NCI-H1436 (cell line): ENCODE data around the gene P2RY14.

Experiments used
- DNase-seq: peaks from one replicate; lab custom pipeline; 2025; lab: John Stamatoyannopoulos, UW

P2RY14 gene

DNA sequence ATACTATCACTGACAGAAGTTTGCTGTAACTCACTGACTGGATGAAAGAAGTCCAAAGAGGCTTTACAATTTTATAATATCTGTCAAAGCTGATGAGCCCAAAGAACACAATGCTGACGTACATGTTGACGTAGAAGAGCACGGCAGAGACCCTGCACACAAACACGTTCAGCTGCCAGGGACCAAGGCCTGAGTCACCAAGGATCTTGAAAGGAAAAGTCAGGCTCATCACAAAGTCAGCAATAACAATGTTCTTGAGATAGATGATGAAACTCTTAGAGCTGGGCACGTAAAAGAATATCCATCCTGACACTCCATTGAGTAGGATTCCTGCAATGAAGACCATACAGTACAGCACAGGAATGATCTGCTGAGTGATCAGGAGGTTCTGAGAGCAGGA, 64.5 kb downstream of the P2RY14 start:
- no peak for DNase-seq

DNA sequence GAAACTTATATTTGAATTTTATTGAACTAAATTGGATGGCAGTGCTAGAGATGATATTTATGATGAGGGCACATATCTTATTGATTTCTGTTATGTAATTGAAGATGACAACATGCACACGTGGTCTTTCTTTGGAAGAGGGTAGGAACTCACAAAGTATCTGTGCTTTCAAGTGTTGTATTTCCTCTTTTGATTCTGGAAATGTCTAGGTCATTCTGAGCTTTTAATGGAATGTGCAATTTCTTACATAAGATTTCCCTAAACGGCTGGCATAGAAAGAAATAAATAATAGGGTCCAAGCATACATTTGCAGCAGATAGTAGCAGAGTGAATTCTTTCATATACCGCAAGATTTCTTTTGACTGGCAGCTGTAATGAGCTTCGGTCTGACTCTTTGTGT, 65.2 kb downstream of the P2RY14 start:
- no peak for DNase-seq

DNA sequence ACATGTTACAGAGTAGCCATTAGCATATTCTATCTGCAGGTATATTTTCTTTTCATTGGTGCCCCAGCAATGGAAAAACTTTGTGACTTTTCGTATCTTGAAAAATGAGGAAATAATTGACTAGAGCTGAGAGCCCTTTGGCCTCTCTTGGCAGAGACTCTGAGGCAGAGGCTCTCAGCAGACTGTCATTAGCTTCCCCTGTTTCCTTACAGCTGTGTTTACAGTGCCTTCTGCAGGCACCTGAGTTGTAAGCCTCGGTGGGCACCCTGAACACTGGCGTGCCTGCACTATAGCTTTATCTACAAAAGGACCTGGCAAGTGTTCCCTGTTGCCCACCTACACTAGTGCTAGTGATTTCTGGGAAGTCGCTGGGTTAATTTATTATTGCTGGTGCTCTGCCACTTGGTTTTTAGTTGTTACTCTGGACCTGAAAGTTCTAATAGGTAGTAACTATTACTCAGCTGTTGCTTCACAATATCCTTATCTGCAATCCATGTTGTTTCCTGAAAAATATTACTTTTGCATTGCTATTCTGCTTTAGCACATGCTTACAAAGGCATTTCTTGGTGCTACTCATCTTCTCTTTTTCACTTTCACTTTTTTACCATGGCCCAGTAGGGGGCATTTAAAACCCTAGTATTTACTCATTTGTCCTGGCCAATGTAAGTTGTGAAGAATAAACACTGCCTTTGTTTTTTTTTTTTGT, 67.5 kb downstream of the P2RY14 start:
- DNase-seq, result no peak

DNA sequence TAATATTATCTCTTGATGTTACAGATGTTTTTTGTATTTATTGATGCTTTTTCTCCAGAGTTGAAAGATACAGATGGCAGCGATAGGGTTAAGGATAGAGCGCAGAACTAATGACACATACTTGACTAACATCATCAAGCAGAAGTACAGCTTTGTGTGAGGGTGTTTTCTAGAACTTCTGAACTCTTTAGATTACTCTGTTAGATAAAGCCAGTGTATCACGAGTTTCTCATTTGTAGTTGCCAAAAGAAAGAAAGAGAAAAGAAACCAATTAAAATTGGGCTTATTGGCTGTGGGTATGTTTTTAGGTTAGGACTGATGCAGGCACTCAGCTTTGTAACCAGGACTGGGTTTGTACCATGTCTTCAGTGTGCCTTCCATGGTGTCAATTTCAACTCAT, 68.7 kb downstream of the P2RY14 start:
- DNase-seq, result no peak

- no peak for DNase-seq
Measured at GRCh38 chr3:151206201-151206600, 72.1 kb downstream of the P2RY14 start.

DNA sequence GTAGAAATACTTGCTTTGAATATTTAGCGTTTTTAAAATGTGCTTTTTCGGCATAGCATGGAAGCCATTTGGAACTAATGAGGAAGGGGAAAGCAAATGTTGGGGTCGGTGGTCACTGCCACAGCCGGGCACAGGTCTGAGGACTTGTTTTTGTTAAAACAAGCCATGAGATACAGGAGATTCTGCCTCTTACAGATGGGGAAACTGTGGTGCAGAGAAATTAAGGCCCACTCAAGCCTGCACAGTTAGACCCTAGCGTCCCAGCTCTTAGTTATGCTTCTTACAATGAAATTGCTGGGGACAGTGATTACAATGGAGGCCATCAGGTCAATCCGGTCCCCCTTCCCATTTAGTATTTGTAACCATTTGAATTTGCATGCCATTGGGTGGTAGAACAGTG, 72.9 kb downstream of the P2RY14 start:
- DNase-seq, result no peak

DNA sequence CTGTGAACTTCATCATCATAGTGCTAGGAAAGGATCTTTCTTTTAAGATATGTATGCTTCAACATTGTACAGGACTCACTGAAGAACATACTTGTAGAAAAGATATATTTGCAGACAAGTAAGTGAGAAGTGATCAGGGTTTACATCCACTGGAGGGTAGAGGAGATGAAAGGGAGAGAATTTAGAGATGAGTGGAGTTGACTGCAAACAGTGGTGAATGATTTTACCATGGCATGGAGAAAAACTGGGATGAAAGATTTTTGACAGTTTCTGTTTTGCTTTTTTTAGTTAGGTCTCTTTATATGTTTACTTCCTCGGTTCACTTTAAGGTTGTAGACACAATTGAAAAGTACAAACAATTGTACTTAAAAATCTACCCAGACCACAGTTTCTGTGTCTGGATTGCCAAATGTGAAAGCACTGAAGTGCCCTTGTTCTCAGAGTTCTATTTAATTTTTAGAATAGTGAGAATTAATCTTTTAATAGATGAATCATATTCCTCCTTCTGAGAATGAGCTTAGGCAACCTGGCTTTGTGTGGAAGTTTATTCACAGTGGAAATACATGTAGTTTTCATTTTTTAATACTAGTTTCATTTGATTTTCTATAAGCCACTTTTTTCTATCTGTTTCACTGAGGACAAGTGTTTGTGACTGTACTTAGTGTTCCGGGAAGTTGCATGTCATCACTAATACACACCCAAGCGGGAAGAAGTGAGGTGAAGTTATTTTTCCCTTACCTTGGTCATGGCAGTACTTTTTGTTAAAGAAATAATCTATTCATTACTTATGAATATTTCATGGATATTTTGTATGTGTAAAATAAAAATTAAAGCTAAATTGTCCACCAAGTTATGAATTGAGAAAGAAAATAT, 73.6 kb downstream of the P2RY14 start:
- DNase-seq, result no peak

DNA sequence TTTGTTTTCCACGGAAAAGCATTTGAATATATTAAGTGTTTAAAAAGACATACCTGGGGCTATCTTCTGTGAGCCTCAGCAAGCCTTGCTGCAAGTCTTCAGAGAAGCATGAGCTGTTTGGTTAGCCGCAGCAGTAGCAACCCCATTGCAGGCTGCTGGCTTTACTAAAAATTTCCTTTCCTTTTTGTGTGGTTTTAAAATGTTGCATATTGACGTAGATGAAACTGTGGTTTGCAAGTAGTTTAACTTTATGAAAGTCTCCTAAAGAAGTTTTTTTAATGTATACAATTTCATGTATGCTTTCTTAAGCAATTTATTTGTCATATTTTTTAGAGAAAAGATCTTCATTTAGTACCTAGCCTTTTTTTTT, 75.3 kb downstream of the P2RY14 start, which contains the start of gene GPR171:
Gene GPR171 (minus strand): TSS at position 166 of the 370 bp plus-strand sequence. CDS start 3,830 bp downstream, outside the sequence.
- no peak for DNase-seq

GRCh38 chr3:151201051-151201730, 77.2 kb downstream of the P2RY14 start:
- no peak for DNase-seq

- no peak for DNase-seq
Measured at GRCh38 chr3:151200586-151200985, 77.8 kb downstream of the P2RY14 start.

GRCh38 chr3:151199554-151200438, 78.5 kb downstream of the P2RY14 start:
- DNase-seq, result no peak

DNA sequence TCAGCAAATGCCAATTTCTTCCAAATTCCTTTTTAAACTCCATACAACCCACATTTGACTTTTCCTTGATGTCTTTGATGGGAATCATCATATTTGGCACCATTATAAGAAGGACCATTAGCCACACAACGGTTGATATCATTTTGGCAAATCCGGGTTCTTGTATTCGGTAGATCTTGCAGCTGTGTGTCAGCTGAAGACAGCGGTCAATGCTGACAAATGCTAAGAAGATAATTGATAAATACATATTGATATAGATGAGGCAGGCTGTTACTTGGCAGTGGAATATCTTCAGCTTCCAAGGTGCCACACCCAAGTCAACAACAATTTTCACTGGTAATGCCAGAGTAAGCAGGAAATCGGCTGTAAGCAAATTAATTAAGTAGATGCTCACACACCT, 79.5 kb downstream of the P2RY14 start:
- no peak for DNase-seq

DNA sequence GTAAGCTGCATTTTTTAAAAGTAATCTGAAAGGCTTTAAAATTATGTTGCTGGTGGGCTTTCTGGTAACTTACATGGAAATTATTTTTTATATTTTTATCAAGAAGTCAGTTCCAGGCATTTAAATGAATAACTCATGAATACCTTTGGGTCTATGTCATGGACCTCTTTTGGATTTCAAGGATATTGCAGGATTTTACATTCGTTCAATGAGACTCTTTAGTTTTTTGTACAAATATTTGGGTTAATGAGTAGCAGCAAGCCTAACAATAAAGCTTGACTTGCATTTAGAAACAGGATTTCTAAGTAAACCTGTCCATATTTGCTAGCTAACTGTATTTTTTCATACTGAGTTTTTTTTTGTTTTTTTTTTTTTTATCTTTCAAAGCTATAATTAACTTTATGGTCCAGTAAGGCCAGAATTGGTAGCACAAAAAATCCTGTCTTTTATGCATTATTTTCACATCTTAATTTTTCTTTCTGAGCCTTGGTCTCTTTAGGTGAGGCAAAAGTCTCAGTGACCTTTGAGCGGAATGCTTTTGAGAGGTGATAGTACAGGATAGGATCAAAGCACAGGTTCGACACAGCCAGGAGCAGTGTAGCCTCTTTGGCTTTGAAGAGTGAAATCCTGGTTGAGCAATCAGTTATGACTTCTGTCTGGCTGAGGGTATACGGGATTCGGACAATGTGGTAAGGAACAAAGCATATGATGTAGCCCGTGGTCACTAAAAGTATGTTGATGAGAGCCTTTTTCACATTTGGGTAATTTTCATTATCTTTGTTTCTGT, 80.2 kb downstream of the P2RY14 start:
- DNase-seq, result no peak

- DNase-seq, result no peak
Measured at GRCh38 chr3:151197228-151197627, 81.1 kb downstream of the P2RY14 start.

DNA sequence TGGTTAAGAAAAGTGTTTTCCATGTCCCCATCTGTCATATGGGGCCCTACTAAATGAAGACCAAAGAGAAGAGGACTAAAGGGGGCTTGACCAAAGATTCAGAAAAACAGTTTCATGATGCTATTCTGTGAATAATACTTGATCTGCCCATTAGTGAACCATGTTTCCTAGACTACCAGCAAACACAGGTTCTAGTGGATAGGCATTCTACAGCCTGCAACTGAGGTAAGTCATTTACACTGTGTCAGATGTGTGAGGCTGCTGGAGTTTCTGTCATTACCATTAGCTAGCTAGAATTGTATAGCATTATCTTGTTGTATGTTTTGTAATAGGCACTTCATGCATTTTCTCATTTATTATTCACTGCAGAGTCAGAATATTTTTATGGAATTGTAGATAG, 81.9 kb downstream of the P2RY14 start:
- no peak for DNase-seq

GRCh38 chr3:151195826-151196225, 82.5 kb downstream of the P2RY14 start:
- DNase-seq, result no peak

GRCh38 chr3:151192545-151192944, 85.8 kb downstream of the P2RY14 start:
- no peak for DNase-seq

DNA sequence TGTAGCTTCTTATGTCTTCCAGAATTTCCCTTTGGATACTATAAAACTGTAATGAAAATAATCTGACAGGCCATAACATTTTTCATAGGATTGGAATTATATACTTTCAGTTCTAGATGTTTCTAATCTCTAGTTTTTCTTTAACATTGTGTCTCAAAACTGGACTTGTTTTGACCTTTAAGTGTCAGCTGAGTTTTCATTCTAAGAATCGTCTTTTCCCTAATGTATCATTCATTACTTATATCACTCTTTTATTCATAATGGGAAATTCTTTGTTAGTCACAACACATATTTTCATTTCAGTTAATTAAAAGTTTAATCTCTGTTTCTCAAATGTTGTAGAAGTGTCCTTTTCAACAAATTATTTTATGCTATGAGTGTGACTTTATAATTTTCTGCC, 87.2 kb downstream of the P2RY14 start:
- no peak for DNase-seq

DNA sequence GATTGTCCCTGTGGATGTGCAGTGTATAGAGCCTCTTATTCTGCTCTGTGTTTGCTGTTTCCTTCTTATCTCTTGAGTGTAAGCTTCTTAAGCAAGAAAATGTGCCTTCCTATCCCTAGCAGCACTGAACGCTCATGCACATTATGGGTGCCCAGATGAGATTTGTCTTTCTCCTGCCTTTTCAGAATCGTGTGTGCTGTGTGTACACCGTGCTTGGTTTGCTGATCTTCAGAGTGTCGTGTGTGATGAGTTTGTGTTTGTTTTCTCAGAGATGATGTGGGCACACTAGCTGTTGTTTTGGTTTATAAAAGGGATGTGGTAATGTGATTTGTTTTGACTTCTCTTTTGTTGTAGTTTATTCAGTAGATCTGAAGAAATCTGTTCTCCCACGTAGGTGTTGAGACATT, 95.1 kb downstream of the P2RY14 start:
- DNase-seq, result no peak

DNA sequence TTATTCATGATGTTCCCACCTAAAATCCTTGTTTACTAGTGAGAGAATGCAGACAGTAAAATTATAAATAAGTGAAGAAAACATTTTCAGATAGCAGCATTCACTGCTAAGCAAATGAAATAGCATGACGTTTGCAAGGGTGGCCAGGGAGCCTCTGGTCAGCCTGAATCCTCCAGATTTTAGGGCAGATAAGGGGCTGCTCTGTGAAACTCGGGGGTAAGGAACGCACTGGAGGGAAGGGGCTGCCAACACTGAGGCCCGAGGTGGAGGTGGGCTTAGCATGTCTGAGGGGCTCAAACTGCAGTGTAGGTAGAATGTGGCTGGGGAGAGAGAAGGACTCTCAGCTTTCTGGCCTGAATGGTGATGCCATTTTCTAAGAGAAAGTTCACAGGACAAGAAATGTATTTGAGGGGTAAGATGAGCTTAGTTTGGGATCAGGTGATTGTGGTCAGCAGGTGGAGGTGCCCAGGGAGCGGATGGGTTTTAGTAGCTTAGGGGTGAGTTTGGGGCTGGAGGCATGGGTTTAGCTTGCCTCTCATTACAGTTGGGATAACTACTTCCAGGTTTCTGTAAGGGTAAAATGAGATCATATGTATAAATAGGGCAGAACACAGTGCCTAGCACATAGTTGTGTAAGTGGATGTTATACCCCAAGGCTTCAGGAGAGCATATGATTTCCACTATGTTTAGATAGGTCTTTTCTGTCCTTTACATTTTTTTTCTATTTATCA, 95.8 kb downstream of the P2RY14 start:
- DNase-seq, result no peak
